HepG2 (cell line): ENCODE results near the gene RPS19. TPM values are rescaled to one million over a fixed set of nuclear protein-coding genes. Genes with fewer than 3 reads are reported as not detected.

Experiments
- NFE2 ChIP-seq: sonication (generic); formaldehyde crosslinking; IDR thresholded peaks from 2 replicates; pipeline ENCODE4 v1.4.0; 2020; ENCODE audit warnings: missing genetic modification reagents
- PHF5A ChIP-seq: IDR thresholded peaks from one replicate; pipeline ENCODE4 v1.6.1; 2018; ENCODE audit warnings: low read depth, missing genetic modification reagents; ENCODE audit not compliant: unreplicated experiment
- ZFP90 ChIP-seq: sonication (generic); formaldehyde crosslinking; IDR thresholded peaks from 2 replicates; pipeline ENCODE4 v1.8.0; 2022; ENCODE audit warnings: missing genetic modification reagents, mild to moderate bottlenecking, inconsistent platforms, borderline replicate concordance
- ZNF749 ChIP-seq: sonication (generic); formaldehyde crosslinking; IDR thresholded peaks from 2 replicates; pipeline ENCODE4 v1.8.0; 2022; ENCODE audit warnings: mild to moderate bottlenecking, missing genetic modification reagents, moderate library complexity, borderline replicate concordance
- ZNF773 ChIP-seq: sonication (generic); formaldehyde crosslinking; IDR thresholded peaks from 2 replicates; pipeline ENCODE4 v1.4.0; 2020; ENCODE audit warnings: missing genetic modification reagents, borderline replicate concordance
- ZNF775 ChIP-seq: sonication (generic); formaldehyde crosslinking; IDR thresholded peaks from 2 replicates; pipeline ENCODE4 v1.4.0; 2020; ENCODE audit warnings: missing genetic modification reagents, mild to moderate bottlenecking, moderate library complexity, borderline replicate concordance
- ZNF781 ChIP-seq: sonication (generic); formaldehyde crosslinking; IDR thresholded peaks from 2 replicates; pipeline ENCODE4 v1.5.1; 2020; ENCODE audit warnings: borderline replicate concordance, mild to moderate bottlenecking, missing genetic modification reagents; ENCODE audit errors: not compliant biosample characterization
- polyA plus RNA-seq, 8 experiments: library from polyadenylated mRNA; depleted of rRNA in 3 of 8; stranded (reverse) in 7 of 8; unstranded in 1 of 8; fragments of >200 nt; fragmentation: Illumina TruSeq in 4 of 8; extraction: Trizol in 4 of 8; gene quantifications; 2 replicates each; pipeline versions ENCODE4 v1.2.1 to v1.2.3, GENCODE V29; 2011 to 2016; ENCODE audit warnings: low read depth in 4 of 8, missing spikeins in 1 of 8, mixed read lengths in 1 of 8; ENCODE audit not compliant: insufficient read depth in 1 of 8
- total RNA-seq, 5 experiments: library from RNA; depleted of rRNA; stranded (reverse); fragments of >200 nt; fragmentation: Illumina TruSeq; extraction: Trizol; gene quantifications; 2 replicates each; pipeline ENCODE4 v1.2.3, GENCODE V29; 2016; ENCODE audit warnings: low read depth in 1 of 5
- TF ChIP-seq, protein P1 (sequence below), 2 experiments: IDR thresholded peaks; 2 replicates each; pipeline ENCODE4 v1.6.1; 2011 to 2012; ENCODE audit warnings: low read length in 2 of 2, borderline replicate concordance in 1 of 2, low read depth in 1 of 2, mild to moderate bottlenecking in 1 of 2, moderate library complexity in 1 of 2
- TF ChIP-seq, protein P2 (sequence below): sonication (generic); formaldehyde crosslinking; IDR thresholded peaks from 2 replicates; pipeline ENCODE4 v1.4.0; 2020; ENCODE audit warnings: mild to moderate bottlenecking, missing genetic modification reagents
- TF ChIP-seq, protein P3 (sequence below): IDR thresholded peaks from 2 replicates; pipeline ENCODE4 v1.6.1; 2016; ENCODE audit warnings: low read depth, borderline replicate concordance
- TF ChIP-seq, protein P4 (sequence below): sonication (generic); formaldehyde crosslinking; IDR thresholded peaks from 2 replicates; pipeline ENCODE4 v1.5.0; 2020; ENCODE audit warnings: mild to moderate bottlenecking, missing genetic modification reagents, borderline replicate concordance
- TF ChIP-seq, protein P5 (sequence below): sonication (generic); formaldehyde crosslinking; IDR thresholded peaks from 2 replicates; pipeline ENCODE4 v1.4.0; 2020; ENCODE audit warnings: mild to moderate bottlenecking, missing genetic modification reagents

RPS19 gene
- total and polyA plus RNA-seq, 2 of the 13 experiments (the other 11 are each of a cell fraction or from before 2014, with no cell fraction given), result 1,983 to 4,758 TPM

DNA sequence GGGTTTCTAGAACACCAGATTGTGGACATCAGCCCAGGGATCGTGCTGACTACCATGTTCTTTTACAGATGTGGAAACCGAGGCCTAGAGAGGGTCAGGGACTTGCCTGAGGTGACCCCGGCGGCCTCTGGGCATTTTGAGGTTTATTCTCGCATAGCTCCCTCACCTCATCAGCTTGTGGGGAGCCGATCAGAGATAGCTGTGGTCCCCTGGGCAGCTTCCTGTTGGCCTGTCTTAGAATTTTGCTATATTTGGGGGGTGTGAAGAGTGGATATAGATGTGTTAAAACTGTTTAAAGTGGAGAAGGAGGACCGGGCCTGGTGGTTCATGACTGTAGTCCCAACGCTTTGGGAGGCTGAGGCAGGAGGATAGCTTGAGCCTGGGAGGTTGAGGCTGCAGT is 29.8 kb downstream of the RPS19 start (continued):
- TF ChIP-seq ZFP90, result no peak
- no peak for TF ChIP-seq ZNF773 (CRISPR knock-in tag)
- TF ChIP-seq ZNF749 (CRISPR knock-in tag), result no peak
- no peak for TF ChIP-seq PHF5A (CRISPR knock-in tag)
- no peak for TF ChIP-seq ZNF775 (CRISPR knock-in tag)
- no peak for TF ChIP-seq NFE2 (CRISPR knock-in tag)
- TF ChIP-seq, protein P1, sequence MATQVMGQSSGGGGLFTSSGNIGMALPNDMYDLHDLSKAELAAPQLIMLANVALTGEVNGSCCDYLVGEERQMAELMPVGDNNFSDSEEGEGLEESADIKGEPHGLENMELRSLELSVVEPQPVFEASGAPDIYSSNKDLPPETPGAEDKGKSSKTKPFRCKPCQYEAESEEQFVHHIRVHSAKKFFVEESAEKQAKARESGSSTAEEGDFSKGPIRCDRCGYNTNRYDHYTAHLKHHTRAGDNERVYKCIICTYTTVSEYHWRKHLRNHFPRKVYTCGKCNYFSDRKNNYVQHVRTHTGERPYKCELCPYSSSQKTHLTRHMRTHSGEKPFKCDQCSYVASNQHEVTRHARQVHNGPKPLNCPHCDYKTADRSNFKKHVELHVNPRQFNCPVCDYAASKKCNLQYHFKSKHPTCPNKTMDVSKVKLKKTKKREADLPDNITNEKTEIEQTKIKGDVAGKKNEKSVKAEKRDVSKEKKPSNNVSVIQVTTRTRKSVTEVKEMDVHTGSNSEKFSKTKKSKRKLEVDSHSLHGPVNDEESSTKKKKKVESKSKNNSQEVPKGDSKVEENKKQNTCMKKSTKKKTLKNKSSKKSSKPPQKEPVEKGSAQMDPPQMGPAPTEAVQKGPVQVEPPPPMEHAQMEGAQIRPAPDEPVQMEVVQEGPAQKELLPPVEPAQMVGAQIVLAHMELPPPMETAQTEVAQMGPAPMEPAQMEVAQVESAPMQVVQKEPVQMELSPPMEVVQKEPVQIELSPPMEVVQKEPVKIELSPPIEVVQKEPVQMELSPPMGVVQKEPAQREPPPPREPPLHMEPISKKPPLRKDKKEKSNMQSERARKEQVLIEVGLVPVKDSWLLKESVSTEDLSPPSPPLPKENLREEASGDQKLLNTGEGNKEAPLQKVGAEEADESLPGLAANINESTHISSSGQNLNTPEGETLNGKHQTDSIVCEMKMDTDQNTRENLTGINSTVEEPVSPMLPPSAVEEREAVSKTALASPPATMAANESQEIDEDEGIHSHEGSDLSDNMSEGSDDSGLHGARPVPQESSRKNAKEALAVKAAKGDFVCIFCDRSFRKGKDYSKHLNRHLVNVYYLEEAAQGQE (IDR thresholded peaks at IDR 0.05; ENCODE audit: borderline replicate concordance in 1 of 2, low read depth in 1 of 2, low read length in 2 of 2), result no peak
- TF ChIP-seq, protein P2, sequence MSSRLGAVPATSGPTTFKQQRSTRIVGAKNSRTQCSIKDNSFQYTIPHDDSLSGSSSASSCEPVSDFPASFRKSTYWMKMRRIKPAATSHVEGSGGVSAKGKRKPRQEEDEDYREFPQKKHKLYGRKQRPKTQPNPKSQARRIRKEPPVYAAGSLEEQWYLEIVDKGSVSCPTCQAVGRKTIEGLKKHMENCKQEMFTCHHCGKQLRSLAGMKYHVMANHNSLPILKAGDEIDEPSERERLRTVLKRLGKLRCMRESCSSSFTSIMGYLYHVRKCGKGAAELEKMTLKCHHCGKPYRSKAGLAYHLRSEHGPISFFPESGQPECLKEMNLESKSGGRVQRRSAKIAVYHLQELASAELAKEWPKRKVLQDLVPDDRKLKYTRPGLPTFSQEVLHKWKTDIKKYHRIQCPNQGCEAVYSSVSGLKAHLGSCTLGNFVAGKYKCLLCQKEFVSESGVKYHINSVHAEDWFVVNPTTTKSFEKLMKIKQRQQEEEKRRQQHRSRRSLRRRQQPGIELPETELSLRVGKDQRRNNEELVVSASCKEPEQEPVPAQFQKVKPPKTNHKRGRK, result no peak
- TF ChIP-seq, protein P3, sequence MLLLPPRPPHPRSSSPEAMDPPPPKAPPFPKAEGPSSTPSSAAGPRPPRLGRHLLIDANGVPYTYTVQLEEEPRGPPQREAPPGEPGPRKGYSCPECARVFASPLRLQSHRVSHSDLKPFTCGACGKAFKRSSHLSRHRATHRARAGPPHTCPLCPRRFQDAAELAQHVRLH (CRISPR knock-in tag), result no peak
- TF ChIP-seq, protein P4, sequence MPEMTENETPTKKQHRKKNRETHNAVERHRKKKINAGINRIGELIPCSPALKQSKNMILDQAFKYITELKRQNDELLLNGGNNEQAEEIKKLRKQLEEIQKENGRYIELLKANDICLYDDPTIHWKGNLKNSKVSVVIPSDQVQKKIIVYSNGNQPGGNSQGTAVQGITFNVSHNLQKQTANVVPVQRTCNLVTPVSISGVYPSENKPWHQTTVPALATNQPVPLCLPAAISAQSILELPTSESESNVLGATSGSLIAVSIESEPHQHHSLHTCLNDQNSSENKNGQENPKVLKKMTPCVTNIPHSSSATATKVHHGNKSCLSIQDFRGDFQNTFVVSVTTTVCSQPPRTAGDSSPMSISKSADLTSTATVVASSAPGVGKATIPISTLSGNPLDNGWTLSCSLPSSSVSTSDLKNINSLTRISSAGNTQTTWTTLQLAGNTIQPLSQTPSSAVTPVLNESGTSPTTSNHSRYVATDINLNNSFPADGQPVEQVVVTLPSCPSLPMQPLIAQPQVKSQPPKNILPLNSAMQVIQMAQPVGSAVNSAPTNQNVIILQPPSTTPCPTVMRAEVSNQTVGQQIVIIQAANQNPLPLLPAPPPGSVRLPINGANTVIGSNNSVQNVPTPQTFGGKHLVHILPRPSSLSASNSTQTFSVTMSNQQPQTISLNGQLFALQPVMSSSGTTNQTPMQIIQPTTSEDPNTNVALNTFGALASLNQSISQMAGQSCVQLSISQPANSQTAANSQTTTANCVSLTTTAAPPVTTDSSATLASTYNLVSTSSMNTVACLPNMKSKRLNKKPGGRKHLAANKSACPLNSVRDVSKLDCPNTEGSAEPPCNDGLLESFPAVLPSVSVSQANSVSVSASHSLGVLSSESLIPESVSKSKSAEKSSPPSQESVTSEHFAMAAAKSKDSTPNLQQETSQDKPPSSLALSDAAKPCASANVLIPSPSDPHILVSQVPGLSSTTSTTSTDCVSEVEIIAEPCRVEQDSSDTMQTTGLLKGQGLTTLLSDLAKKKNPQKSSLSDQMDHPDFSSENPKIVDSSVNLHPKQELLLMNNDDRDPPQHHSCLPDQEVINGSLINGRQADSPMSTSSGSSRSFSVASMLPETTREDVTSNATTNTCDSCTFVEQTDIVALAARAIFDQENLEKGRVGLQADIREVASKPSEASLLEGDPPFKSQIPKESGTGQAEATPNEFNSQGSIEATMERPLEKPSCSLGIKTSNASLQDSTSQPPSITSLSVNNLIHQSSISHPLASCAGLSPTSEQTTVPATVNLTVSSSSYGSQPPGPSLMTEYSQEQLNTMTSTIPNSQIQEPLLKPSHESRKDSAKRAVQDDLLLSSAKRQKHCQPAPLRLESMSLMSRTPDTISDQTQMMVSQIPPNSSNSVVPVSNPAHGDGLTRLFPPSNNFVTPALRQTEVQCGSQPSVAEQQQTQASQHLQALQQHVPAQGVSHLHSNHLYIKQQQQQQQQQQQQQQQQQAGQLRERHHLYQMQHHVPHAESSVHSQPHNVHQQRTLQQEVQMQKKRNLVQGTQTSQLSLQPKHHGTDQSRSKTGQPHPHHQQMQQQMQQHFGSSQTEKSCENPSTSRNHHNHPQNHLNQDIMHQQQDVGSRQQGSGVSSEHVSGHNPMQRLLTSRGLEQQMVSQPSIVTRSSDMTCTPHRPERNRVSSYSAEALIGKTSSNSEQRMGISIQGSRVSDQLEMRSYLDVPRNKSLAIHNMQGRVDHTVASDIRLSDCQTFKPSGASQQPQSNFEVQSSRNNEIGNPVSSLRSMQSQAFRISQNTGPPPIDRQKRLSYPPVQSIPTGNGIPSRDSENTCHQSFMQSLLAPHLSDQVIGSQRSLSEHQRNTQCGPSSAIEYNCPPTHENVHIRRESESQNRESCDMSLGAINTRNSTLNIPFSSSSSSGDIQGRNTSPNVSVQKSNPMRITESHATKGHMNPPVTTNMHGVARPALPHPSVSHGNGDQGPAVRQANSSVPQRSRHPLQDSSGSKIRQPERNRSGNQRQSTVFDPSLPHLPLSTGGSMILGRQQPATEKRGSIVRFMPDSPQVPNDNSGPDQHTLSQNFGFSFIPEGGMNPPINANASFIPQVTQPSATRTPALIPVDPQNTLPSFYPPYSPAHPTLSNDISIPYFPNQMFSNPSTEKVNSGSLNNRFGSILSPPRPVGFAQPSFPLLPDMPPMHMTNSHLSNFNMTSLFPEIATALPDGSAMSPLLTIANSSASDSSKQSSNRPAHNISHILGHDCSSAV, result no peak
- TF ChIP-seq ZNF781 (CRISPR knock-in tag), result no peak
- TF ChIP-seq, protein P5, sequence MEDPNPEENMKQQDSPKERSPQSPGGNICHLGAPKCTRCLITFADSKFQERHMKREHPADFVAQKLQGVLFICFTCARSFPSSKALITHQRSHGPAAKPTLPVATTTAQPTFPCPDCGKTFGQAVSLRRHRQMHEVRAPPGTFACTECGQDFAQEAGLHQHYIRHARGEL (CRISPR knock-in tag), result no peak
